Measurements from ENCODE around the gene CRTC3. TPM values are rescaled to one million over a fixed set of nuclear protein-coding genes. Genes with fewer than 3 reads are reported as not detected.
"Not testable (repeated sequence)": the region's sequence is repeated elsewhere in the genome, so short reads cannot be mapped to it uniquely, and the experiment has no call there.

The CRTC3 gene
- total RNA-seq, 1 donor from 2014 or later = 21.4 TPM

- Mint-ChIP-seq H3K4me3 (ENCODE audit: unreplicated experiment) (no peak overlapping the region), H3K27me3 (ENCODE audit: low read depth, unreplicated experiment) (peaks cover 29% of the 10 kb centered on the region), H3K36me3 (ENCODE audit: low read depth, unreplicated experiment) (no peaks in the 10 kb centered on the region), H3K27ac (ENCODE audit: unreplicated experiment) (no peak overlapping the region), H3K4me1 (ENCODE audit: low read depth, unreplicated experiment) (peaks cover 10% of the 10 kb centered on the region), H3K9me3 (ENCODE audit: unreplicated experiment) (no peaks in the 10 kb centered on the region)
- no peak for TF ChIP-seq CTCF (IDR thresholded peaks at IDR 0.05; ENCODE audit: insufficient read depth, low read depth, low read length)
- Histone ChIP-seq H3K27ac (ENCODE audit: low read depth, low read length) (no peak overlapping the region), H3K36me3 (ENCODE audit: insufficient read depth, low read length) (no peaks in the 10 kb centered on the region), H3K9me3 (ENCODE audit: insufficient read depth, low read depth, low read length) (no peaks in the 10 kb centered on the region), H3K79me2 (ENCODE audit: insufficient read depth, low read length) (no peaks in the 10 kb centered on the region), H3K4me3 (ENCODE audit: insufficient read depth, low read depth, low read length) (no peak overlapping the region), H3K4me2 (ENCODE audit: low read length) (no peak overlapping the region), H2AFZ (ENCODE audit: low read depth, low read length) (no peak overlapping the region), H3K4me1 (ENCODE audit: insufficient read depth, low read length) (peaks cover 8% of the 10 kb centered on the region), H3K9ac (ENCODE audit: low read length) (no peak overlapping the region), H3K27me3 (ENCODE audit: insufficient read depth, low read length) (no peaks in the 10 kb centered on the region), H4K20me1 (ENCODE audit: insufficient read depth, low read length) (no peaks in the 10 kb centered on the region)
- DNase-seq (ENCODE audit: low read depth) = no peak
- FAIRE-seq = no peak
Measured at GRCh38 chr15:90671216-90671615, 141.5 kb downstream of the CRTC3 start.

GRCh38 chr15:90673357-90673756 lies 143.6 kb downstream of the CRTC3 start:
- not testable (repeated sequence) for H3K4me1 Mint-ChIP-seq (ENCODE audit: low read depth, unreplicated experiment); H3K4me3 ChIP-seq (ENCODE audit: insufficient read depth, low read depth, low read length); H3K4me1 ChIP-seq (ENCODE audit: insufficient read depth, low read length); H3K36me3 ChIP-seq (ENCODE audit: insufficient read depth, low read length); H3K27ac ChIP-seq (ENCODE audit: low read depth, low read length); H2AFZ ChIP-seq (ENCODE audit: low read depth, low read length); H3K27me3 ChIP-seq (ENCODE audit: insufficient read depth, low read length); H3K9me3 ChIP-seq (ENCODE audit: insufficient read depth, low read depth, low read length); FAIRE-seq; H3K4me2 ChIP-seq (ENCODE audit: low read length); DNase-seq (ENCODE audit: low read depth); H3K36me3 Mint-ChIP-seq (ENCODE audit: low read depth, unreplicated experiment); H3K4me3 Mint-ChIP-seq (ENCODE audit: unreplicated experiment); H3K27ac Mint-ChIP-seq (ENCODE audit: unreplicated experiment); H3K9ac ChIP-seq (ENCODE audit: low read length); H3K9me3 Mint-ChIP-seq (ENCODE audit: unreplicated experiment); H3K79me2 ChIP-seq (ENCODE audit: insufficient read depth, low read length); H4K20me1 ChIP-seq (ENCODE audit: insufficient read depth, low read length)
- peaks cover 23% of the 10 kb centered on the region for H3K27me3 Mint-ChIP-seq (ENCODE audit: low read depth, unreplicated experiment)

GRCh38 chr15:90674476-90674875 lies 144.8 kb downstream of the CRTC3 start:
- H3K9me3 Mint-ChIP-seq (ENCODE audit: unreplicated experiment) = no peaks in the 10 kb centered on the region
- no peaks in the 10 kb centered on the region for H3K27me3 ChIP-seq (ENCODE audit: insufficient read depth, low read length)
- no peak overlapping the region for H3K27ac Mint-ChIP-seq (ENCODE audit: unreplicated experiment)
- no peaks in the 10 kb centered on the region for H4K20me1 ChIP-seq (ENCODE audit: insufficient read depth, low read length)
- no peak overlapping the region for H3K4me3 Mint-ChIP-seq (ENCODE audit: unreplicated experiment)
- H3K27me3 Mint-ChIP-seq (ENCODE audit: low read depth, unreplicated experiment) = peaks cover 21% of the 10 kb centered on the region
- H3K4me1 ChIP-seq (ENCODE audit: insufficient read depth, low read length) = no peaks in the 10 kb centered on the region
- H3K27ac ChIP-seq (ENCODE audit: low read depth, low read length) = no peak overlapping the region
- peak; percentile 33 for DNase-seq (ENCODE audit: low read depth)
- no peak overlapping the region for H2AFZ ChIP-seq (ENCODE audit: low read depth, low read length)
- no peaks in the 10 kb centered on the region for H3K9me3 ChIP-seq (ENCODE audit: insufficient read depth, low read depth, low read length)
- H3K36me3 ChIP-seq (ENCODE audit: insufficient read depth, low read length) = no peaks in the 10 kb centered on the region
- H3K9ac ChIP-seq (ENCODE audit: low read length) = no peak overlapping the region
- peaks cover 3% of the 10 kb centered on the region for H3K4me1 Mint-ChIP-seq (ENCODE audit: low read depth, unreplicated experiment)
- H3K4me2 ChIP-seq (ENCODE audit: low read length) = no peak overlapping the region
- no peaks in the 10 kb centered on the region for H3K36me3 Mint-ChIP-seq (ENCODE audit: low read depth, unreplicated experiment)
- TF ChIP-seq EZH2 (IDR thresholded peaks at IDR 0.05; ENCODE audit: insufficient read depth, low read length) = no peak
- no peak for TF ChIP-seq CTCF (IDR thresholded peaks at IDR 0.05; ENCODE audit: insufficient read depth, low read depth, low read length)
- FAIRE-seq = no peak
- no peak overlapping the region for H3K4me3 ChIP-seq (ENCODE audit: insufficient read depth, low read depth, low read length)
- H3K79me2 ChIP-seq (ENCODE audit: insufficient read depth, low read length) = no peaks in the 10 kb centered on the region
